GM12878 (cell line): Measurements from ENCODE around the gene MCTP2. TPM values are rescaled to one million over a fixed set of nuclear protein-coding genes. Genes with fewer than 3 reads are reported as not detected.

ENCODE experiments used
- ATAC-seq: fragments of 200-7000 bp; cut with Tn5 transposase; 3 replicates; pipeline ENCODE4 v1.9.1; 2020; ENCODE audit warnings: mild to moderate bottlenecking, moderate library complexity
- BruUV-seq: library from RNA; stranded (reverse); fragments of 400-500 nt; replicated peaks from 2 replicates; lab custom pipeline; 2021; lab: Mats Ljungman, UMichigan
- CTCF ChIA-PET: fragments of 300-600 bp; sonication (Branson Sonifier 250); formaldehyde crosslinking; extraction: SDS; loops from one replicate; lab custom pipeline; 2021; ENCODE audit warnings: inconsistent platforms; lab: Yijun Ruan, JAX
- POLR2A ChIA-PET: fragments of 350-600 bp; formaldehyde crosslinking; extraction: SDS; loops from one replicate; lab custom pipeline; 2021; ENCODE audit warnings: inconsistent platforms; lab: Charles Lee
- RAD21 ChIA-PET: fragments of 300-600 bp; sonication (Branson Sonifier 250); formaldehyde crosslinking; loops from one replicate; lab custom pipeline; 2023; ENCODE audit warnings: antibody characterized with exemption; ENCODE audit not compliant: unreplicated experiment; lab: Charles Lee
- SMC1A ChIA-PET: fragments of 300-600 bp; sonication (Branson Sonifier 250); formaldehyde crosslinking; loops from one replicate; lab custom pipeline; 2023; ENCODE audit not compliant: unreplicated experiment, uncharacterized antibody; lab: Charles Lee
- DNase-seq: peaks from one replicate; pipeline ENCODE4 v3.0.0-alpha.2; 2011; ENCODE audit warnings: low read depth, low spot score
- FAIRE-seq: peaks from 3 replicates; lab custom pipeline; 2011; peaks lifted over from hg19 to GRCh38; lab: Jason Lieb, UNC
- H2AFZ ChIP-seq: 2 replicates; pipeline ENCODE4 v1.6.0; 2011; ENCODE audit warnings: low read depth, low read length, control low read depth; ENCODE audit not compliant: control insufficient read depth
- H3K27ac ChIP-seq: 2 replicates; pipeline ENCODE4 v1.5.1; 2011; ENCODE audit warnings: control low read depth; ENCODE audit not compliant: control insufficient read depth, insufficient read depth
- H3K27me3 ChIP-seq, 2 experiments: replicated peaks in 1 of 2; 2 replicates each; pipeline versions ENCODE4 v1.6.0 to v1.6.1; 2011; ENCODE audit warnings: low read length in 1 of 2; ENCODE audit not compliant: control insufficient read depth in 2 of 2, insufficient read depth in 2 of 2
- H3K36me3 ChIP-seq, 2 experiments: 2 replicates each; pipeline ENCODE4 v1.5.1; 2011; ENCODE audit warnings: low read length in 1 of 2; ENCODE audit not compliant: control insufficient read depth in 2 of 2, insufficient read depth in 2 of 2
- H3K4me1 ChIP-seq: 2 replicates; pipeline ENCODE4 v1.6.1; 2011; ENCODE audit warnings: mild to moderate bottlenecking, low read length, moderate library complexity, mixed read lengths; ENCODE audit not compliant: control insufficient read depth, insufficient read depth
- H3K4me2 ChIP-seq: 2 replicates; pipeline ENCODE4 v1.6.0; 2011; ENCODE audit warnings: control low read depth; ENCODE audit not compliant: control insufficient read depth, insufficient read depth
- H3K4me3 ChIP-seq: fragments of 200-600 bp; sonication (generic); 2 replicates; pipeline ENCODE4 v1.5.1; 2016
- H3K79me2 ChIP-seq: 2 replicates; pipeline ENCODE4 v1.6.0; 2011; ENCODE audit warnings: low read length; ENCODE audit not compliant: control insufficient read depth, insufficient read depth
- H3K9ac ChIP-seq: 2 replicates; pipeline ENCODE4 v1.8.0; 2011; ENCODE audit warnings: low read length, control low read depth, mixed read lengths; ENCODE audit not compliant: control insufficient read depth, insufficient read depth
- H3K9me3 ChIP-seq: replicated peaks from 3 replicates; pipeline ENCODE4 v1.5.1; 2011; ENCODE audit warnings: mild to moderate bottlenecking, low read length; ENCODE audit not compliant: control insufficient read depth, insufficient read depth
- H4K20me1 ChIP-seq: 2 replicates; pipeline ENCODE4 v1.6.0; 2011; ENCODE audit not compliant: control insufficient read depth, insufficient read depth
- BCL3 ChIP-seq: IDR thresholded peaks from 2 replicates; pipeline ENCODE4 v1.6.1; 2011; ENCODE audit warnings: borderline replicate concordance, low read depth, mild to moderate bottlenecking, moderate library complexity, low read length; ENCODE audit not compliant: insufficient read depth, poor library complexity, severe bottlenecking
- ELK1 ChIP-seq: IDR thresholded peaks from 2 replicates; pipeline ENCODE4 v1.6.1; 2012; ENCODE audit warnings: low read depth, low read length, improper control_type of control experiment
- IKZF1 ChIP-seq: fragments of 450-650 bp; conservative IDR thresholded peaks from 2 replicates; pipeline ENCODE4 v1.6.1; 2017; ENCODE audit warnings: antibody characterized with exemption, mild to moderate bottlenecking
- NFIC ChIP-seq: IDR thresholded peaks from 2 replicates; pipeline ENCODE4 v1.6.1; 2012; ENCODE audit warnings: low read depth, mild to moderate bottlenecking, inconsistent platforms, low read length, moderate library complexity
- NKRF ChIP-seq: fragments of 450-650 bp; conservative IDR thresholded peaks from 2 replicates; pipeline ENCODE4 v1.6.1; 2017; ENCODE audit warnings: mild to moderate bottlenecking, moderate library complexity
- WGBS: methylation state at CpG from one replicate; pipeline ENCODE4 v1.1.6; 2016; ENCODE audit warnings: low lambda C conversion rate; ENCODE audit not compliant: insufficient replicate concordance, insufficient coverage; ENCODE audit errors: missing lambda C conversion rate; 5-methylcytosine and 5-hydroxymethylcytosine counted together
- in situ Hi-C: fragments of 300-500 bp; cut with MboI; formaldehyde crosslinking; loops from 9 replicates; pipeline ENCODE4 v1.14.3; 2018; ENCODE audit warnings: mixed read lengths
- intact Hi-C: fragments of 100-400 bp; cut with micrococcal nuclease; formaldehyde crosslinking; loops from one replicate; pipeline ENCODE4 v1.14.2; 2022; ENCODE audit not compliant: unreplicated experiment
- polyA plus RNA-seq, 11 experiments: library from polyadenylated mRNA; depleted of rRNA in 4 of 11; unstranded in 6 of 11; stranded (reverse) in 5 of 11; fragments of >200 nt; fragmentation: Nextera tagmentation in 4 of 11; fragmentation: Illumina TruSeq in 1 of 11; extraction: Ambion mirVana in 4 of 11; extraction: Trizol in 1 of 11; gene quantifications; 1 replicate in 1 of 11; 2 replicates in 10 of 11; pipeline versions ENCODE4 v1.2.1 to v1.2.3, GENCODE V29; 2011 to 2016; ENCODE audit warnings: inconsistent platforms in 2 of 11, missing spikeins in 2 of 11, low read depth in 1 of 11
- total RNA-seq, 4 experiments: library from RNA; depleted of rRNA in 3 of 4; stranded (reverse); fragments of >200 nt in 3 of 4; fragmentation: Illumina TruSeq in 1 of 4; extraction: Trizol in 1 of 4; gene quantifications; 2 replicates each; pipeline versions ENCODE4 v1.2.1 to v1.2.3, GENCODE V29; 2013 to 2021

MCTP2 gene
- total and polyA plus RNA-seq, 10 of the 15 experiments (the other 5 are each of a cell fraction or from before 2014, with no cell fraction given) = 0.24 to 48.5 (median 0.88) TPM

- TF ChIP-seq ELK1 (no peak), BCL3 (no peak), NKRF (no peak)
- TF ChIP-seq, all 136 proteins: peak for 0
Observed at GRCh38 chr15:94269954-94270353, 38.6 kb downstream of the MCTP2 start (continued).

GRCh38 chr15:94270570-94270969 is 39.2 kb downstream of the MCTP2 start:
- H3K4me2 ChIP-seq = no peak overlapping the region
- no peak for ATAC-seq
- H3K9ac ChIP-seq = no peak overlapping the region
- H4K20me1 ChIP-seq = no peaks in the 10 kb centered on the region
- H2AFZ ChIP-seq = no peak overlapping the region
- TF ChIP-seq NFIC (no peak), IKZF1 (0 out of 2 replicates have a peak, but pooled peaks have one; percentile 21)
- TF ChIP-seq, all 136 proteins: peak for 1
- no TSS peak for BruUV-seq
- no peaks in the 10 kb centered on the region for H3K79me2 ChIP-seq
- no peaks in the 10 kb centered on the region for H3K4me1 ChIP-seq
- in situ Hi-C loops (no loop called here), intact Hi-C loops (no loop called here)
- H3K27ac ChIP-seq = no peak overlapping the region
- CTCF ChIA-PET = interaction anchor here (1.3 to 2.8 kb wide), 2 partner anchors 17 to 26 kb away, joined by 3 to 12 read pairs; no protein-coding TSS in a partner anchor
- no peak overlapping the region for H3K4me3 ChIP-seq
- no peak for DNase-seq
- no peak for FAIRE-seq
- RAD21 ChIA-PET = interaction anchor here (2.0 kb wide), 1 partner anchor 18 kb away, joined by 15 read pairs; no protein-coding TSS in a partner anchor
- SMC1A ChIA-PET = interaction anchor here (1.3 to 3.7 kb wide), 8 partner anchors 11 to 41 kb away, joined by 3 to 21 read pairs (median 5); no protein-coding TSS in a partner anchor
- no peaks in the 10 kb centered on the region for H3K36me3 ChIP-seq
- 2% methylated on average over 2 of the region's 2 CpGs for WGBS
- POLR2A ChIA-PET = interaction anchor here (2.0 kb wide), 1 partner anchor 16 kb away, joined by 8 read pairs; no protein-coding TSS in a partner anchor
- H3K27me3 ChIP-seq = no peaks in the 10 kb centered on the region
- H3K9me3 ChIP-seq = no peaks in the 10 kb centered on the region; the same call in 2 of the 3 replicates
